ENCODE data around the gene OR2B6.

DNA sequence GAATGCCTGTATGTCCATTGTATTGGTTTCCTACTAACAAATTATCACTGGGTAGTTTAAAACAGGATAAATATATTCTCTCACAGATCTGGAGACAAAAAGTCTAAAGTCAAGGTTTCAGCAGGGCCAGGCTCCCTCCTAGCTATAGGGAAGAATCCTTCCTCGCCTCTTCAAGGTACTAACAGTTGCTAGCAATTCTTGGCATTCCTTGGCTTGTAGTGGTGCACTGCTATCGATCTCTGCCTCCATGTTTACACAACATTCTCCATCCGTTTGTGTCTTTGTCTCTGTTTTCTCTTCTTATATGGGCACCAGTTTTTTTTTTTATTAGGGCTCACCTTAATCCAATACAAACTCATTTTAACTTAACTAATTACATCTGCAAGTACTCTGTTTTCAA, 48.9 kb downstream of the OR2B6 start:
- TF ChIP-seq CTCF (IDR thresholded peaks at IDR 0.05; ENCODE audit: low read depth, low read length), result no peak
- no peak for TF ChIP-seq EZH2phosphoT487 (IDR thresholded peaks at IDR 0.05; ENCODE audit: low read depth)

Measured in OCI-LY3 (cell line).